ENCODE results near the gene POLR2I.
"Not testable (repeated sequence)": the region's sequence is repeated elsewhere in the genome, so short reads cannot be mapped to it uniquely, and the experiment has no call there.

POLR2I gene

GRCh38 chr19:36100476-36100875, 14.2 kb downstream of the POLR2I start:
- no peak for DNase-seq (ENCODE audit: low spot score)

- DNase-seq (ENCODE audit: low spot score), result no peak
These were observed 15.4 kb downstream of the POLR2I start for GRCh38 chr19:36099166-36099785.

GRCh38 chr19:36097036-36097435, 17.6 kb downstream of the POLR2I start:
- DNase-seq (ENCODE audit: low spot score), result no peak

GRCh38 chr19:36093687-36094086, 21.0 kb downstream of the POLR2I start:
- DNase-seq (ENCODE audit: low spot score), result no peak

GRCh38 chr19:36093146-36093662, 21.5 kb downstream of the POLR2I start:
- no peak for DNase-seq (ENCODE audit: low spot score)

- no peak for DNase-seq (ENCODE audit: low spot score)
These were observed 22.1 kb downstream of the POLR2I start for GRCh38 chr19:36092566-36092965.

GRCh38 chr19:36090910-36091695, 23.6 kb downstream of the POLR2I start:
- no peak for DNase-seq (ENCODE audit: low spot score)

GRCh38 chr19:36089847-36090246, 24.8 kb downstream of the POLR2I start:
- no peak for DNase-seq (ENCODE audit: low spot score)

GRCh38 chr19:36086326-36086725, 28.3 kb downstream of the POLR2I start:
- DNase-seq (ENCODE audit: low spot score), result no peak

- no peak for DNase-seq (ENCODE audit: low spot score)
These were observed 30.3 kb downstream of the POLR2I start for GRCh38 chr19:36084231-36085009.

GRCh38 chr19:36082916-36083315, 31.8 kb downstream of the POLR2I start:
- no peak for DNase-seq (ENCODE audit: low spot score)

- DNase-seq (ENCODE audit: low spot score), result no peak
These were observed 32.8 kb downstream of the POLR2I start for GRCh38 chr19:36081894-36082293.

- DNase-seq (ENCODE audit: low spot score), result no peak
These were observed 33.3 kb downstream of the POLR2I start for GRCh38 chr19:36081385-36081784.

- no peak for DNase-seq (ENCODE audit: low spot score)
These were observed 35.2 kb downstream of the POLR2I start for GRCh38 chr19:36079389-36079945.

- no peak for DNase-seq (ENCODE audit: low spot score)
These were observed 41.4 kb downstream of the POLR2I start for GRCh38 chr19:36073121-36073876.

- no peak for DNase-seq (ENCODE audit: low spot score)
These were observed 42.6 kb downstream of the POLR2I start for GRCh38 chr19:36072081-36072480.

GRCh38 chr19:36068810-36069499, 45.7 kb downstream of the POLR2I start:
- DNase-seq (ENCODE audit: low spot score), result not testable (repeated sequence)

GRCh38 chr19:36067681-36068080, 47.0 kb downstream of the POLR2I start:
- DNase-seq (ENCODE audit: low spot score), result no peak

GRCh38 chr19:36064826-36065225, 49.8 kb downstream of the POLR2I start:
- no peak for DNase-seq (ENCODE audit: low spot score)

All from HuH-7 (cell line).